A549 treated with GW870086 at 1 μM for 4 hours (cell line): ENCODE data around the gene ZNF672. TPM values are rescaled to one million over a fixed set of nuclear protein-coding genes. Genes with fewer than 3 reads are reported as not detected.

Experiments
- total RNA-seq: library from RNA; stranded (reverse); fragments of 200-300 nt; extraction: Qiagen RNA extraction; gene quantifications from 5 replicates; pipeline ENCODE4 v1.2.3, GENCODE V29; 2022; ENCODE audit warnings: low read depth

ZNF672 gene
- total RNA-seq = 15.9 to 22.6 TPM (median 22.2 TPM) in 5 replicates

GRCh38 chr1:248837781-248838356 lies at the start of gene ZNF672:
TSS of gene ZNF672 (plus strand) at chr1:248838224. CDS start at chr1:248847275, 9,051 bp downstream.

GRCh38 chr1:248825909-248826760 lies 11.9 kb upstream of the ZNF672 start, which contains the start of gene SH3BP5L:
TSS of gene SH3BP5L (minus strand) at chr1:248825915. CDS start at chr1:248824935, 980 bp downstream.

GRCh38 chr1:248858891-248859889 lies 21.2 kb downstream of the ZNF672 start, which contains the start of gene ZNF692:
TSS of gene ZNF692 (minus strand) at chr1:248859085. CDS start at chr1:248858309, 776 bp downstream.

Other genes starting within 250 kb of the ZNF672 start
- gene OR2T10, start 240.5 kb upstream of the ZNF672 start, total RNA-seq = not detected in 5 replicates
- gene OR2T11, start 203.1 kb upstream of the ZNF672 start, total RNA-seq = not detected in 5 replicates
- not detected in 5 replicates for gene OR2T35, start 192.9 kb upstream of the ZNF672 start, total RNA-seq
- gene OR2T27, start 182.7 kb upstream of the ZNF672 start, total RNA-seq = not detected in 5 replicates
- gene OR14I1, start 135.5 kb upstream of the ZNF672 start, total RNA-seq = not detected in 5 replicates
- gene LYPD8, start 82.5 kb upstream of the ZNF672 start, total RNA-seq = 0.10 to 0.12 TPM (median 0.12 TPM) in 4 of 5 replicates, not detected in the other
- 22.3 to 27.1 TPM (median 24.4 TPM) in 5 replicates for gene SH3BP5L, start 12.3 kb upstream of the ZNF672 start, total RNA-seq
- gene ZNF692, start 20.9 kb downstream of the ZNF672 start, total RNA-seq = 16.9 to 22.9 TPM (median 21.1 TPM) in 5 replicates
- 3.5 to 4.4 TPM (median 3.9 TPM) in 5 replicates for gene PGBD2, start 68.0 kb downstream of the ZNF672 start, total RNA-seq